ENCODE results near the gene FSTL4.

The FSTL4 gene

DNA sequence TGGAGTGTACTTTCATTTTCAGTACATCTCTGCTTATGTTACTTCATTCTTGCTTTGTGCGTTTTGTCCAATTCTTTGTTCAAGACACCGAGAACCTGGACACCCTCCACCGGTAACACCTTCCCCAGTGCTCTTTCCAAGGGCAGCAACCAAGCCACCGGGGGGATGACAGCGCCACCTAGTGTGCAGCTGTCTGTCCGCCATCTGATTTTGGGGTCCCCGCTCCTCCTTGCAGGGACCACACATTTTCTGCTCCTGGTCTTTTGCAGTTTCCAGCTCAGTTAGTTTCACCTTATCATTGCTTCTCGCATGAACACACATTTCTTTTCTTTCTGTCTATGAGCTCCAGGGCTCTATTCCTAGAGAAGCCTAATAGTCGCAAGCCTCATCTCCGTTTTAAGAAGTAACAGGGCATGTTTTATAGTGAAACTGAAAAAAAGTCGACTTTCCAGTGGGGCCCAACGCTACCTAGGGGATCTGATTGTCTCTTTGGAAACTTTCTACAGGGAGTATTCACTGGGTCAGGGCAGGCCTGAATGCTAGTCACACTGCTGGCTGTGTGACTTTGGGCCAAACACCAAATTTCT lies 152.1 kb downstream of the FSTL4 start:
- ATAC-seq, result peak; percentile 37; the same call in 2 of the 3 replicates
- TF ChIP-seq ZNF70 (CRISPR knock-in tag; IDR thresholded peaks at IDR 0.05) (no peak), CSDC2 (CRISPR knock-in tag; IDR thresholded peaks at IDR 0.05) (no peak), ZNF565 (CRISPR knock-in tag; conservative IDR thresholded peaks at IDR 0.05; ENCODE audit: low read depth) (no peak), PPARA (CRISPR knock-in tag; IDR thresholded peaks at IDR 0.05; ENCODE audit: borderline replicate concordance) (no peak), ZNF8 (CRISPR knock-in tag; IDR thresholded peaks at IDR 0.05) (no peak), TOX (CRISPR knock-in tag; IDR thresholded peaks at IDR 0.05; ENCODE audit: borderline replicate concordance) (no peak), ARNTL (CRISPR knock-in tag; IDR thresholded peaks at IDR 0.05; ENCODE audit: borderline replicate concordance, low read depth) (no peak), TCF4 (CRISPR knock-in tag; IDR thresholded peaks at IDR 0.05; ENCODE audit: borderline replicate concordance) (no peak), GLIS3 (CRISPR knock-in tag; IDR thresholded peaks at IDR 0.05) (no peak), OSR1 (CRISPR knock-in tag; IDR thresholded peaks at IDR 0.05) (no peak), ISL1 (CRISPR knock-in tag; IDR thresholded peaks at IDR 0.05) (no peak), ESRRG (CRISPR knock-in tag; IDR thresholded peaks at IDR 0.05) (no peak), SNAI2 (CRISPR knock-in tag; IDR thresholded peaks at IDR 0.05) (no peak), RARB (CRISPR knock-in tag; IDR thresholded peaks at IDR 0.05) (no peak), ZFP3 (CRISPR knock-in tag; IDR thresholded peaks at IDR 0.05) (no peak), BACH2 (CRISPR knock-in tag; IDR thresholded peaks at IDR 0.05; ENCODE audit: borderline replicate concordance) (no peak), ZFP30 (CRISPR knock-in tag; IDR thresholded peaks at IDR 0.05) (no peak)
- TF ChIP-seq, protein P1, sequence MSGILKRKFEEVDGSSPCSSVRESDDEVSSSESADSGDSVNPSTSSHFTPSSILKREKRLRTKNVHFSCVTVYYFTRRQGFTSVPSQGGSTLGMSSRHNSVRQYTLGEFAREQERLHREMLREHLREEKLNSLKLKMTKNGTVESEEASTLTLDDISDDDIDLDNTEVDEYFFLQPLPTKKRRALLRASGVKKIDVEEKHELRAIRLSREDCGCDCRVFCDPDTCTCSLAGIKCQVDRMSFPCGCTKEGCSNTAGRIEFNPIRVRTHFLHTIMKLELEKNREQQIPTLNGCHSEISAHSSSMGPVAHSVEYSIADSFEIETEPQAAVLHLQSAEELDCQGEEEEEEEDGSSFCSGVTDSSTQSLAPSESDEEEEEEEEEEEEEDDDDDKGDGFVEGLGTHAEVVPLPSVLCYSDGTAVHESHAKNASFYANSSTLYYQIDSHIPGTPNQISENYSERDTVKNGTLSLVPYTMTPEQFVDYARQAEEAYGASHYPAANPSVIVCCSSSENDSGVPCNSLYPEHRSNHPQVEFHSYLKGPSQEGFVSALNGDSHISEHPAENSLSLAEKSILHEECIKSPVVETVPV (CRISPR knock-in tag; IDR thresholded peaks at IDR 0.05), result no peak
- TF ChIP-seq, protein P2, sequence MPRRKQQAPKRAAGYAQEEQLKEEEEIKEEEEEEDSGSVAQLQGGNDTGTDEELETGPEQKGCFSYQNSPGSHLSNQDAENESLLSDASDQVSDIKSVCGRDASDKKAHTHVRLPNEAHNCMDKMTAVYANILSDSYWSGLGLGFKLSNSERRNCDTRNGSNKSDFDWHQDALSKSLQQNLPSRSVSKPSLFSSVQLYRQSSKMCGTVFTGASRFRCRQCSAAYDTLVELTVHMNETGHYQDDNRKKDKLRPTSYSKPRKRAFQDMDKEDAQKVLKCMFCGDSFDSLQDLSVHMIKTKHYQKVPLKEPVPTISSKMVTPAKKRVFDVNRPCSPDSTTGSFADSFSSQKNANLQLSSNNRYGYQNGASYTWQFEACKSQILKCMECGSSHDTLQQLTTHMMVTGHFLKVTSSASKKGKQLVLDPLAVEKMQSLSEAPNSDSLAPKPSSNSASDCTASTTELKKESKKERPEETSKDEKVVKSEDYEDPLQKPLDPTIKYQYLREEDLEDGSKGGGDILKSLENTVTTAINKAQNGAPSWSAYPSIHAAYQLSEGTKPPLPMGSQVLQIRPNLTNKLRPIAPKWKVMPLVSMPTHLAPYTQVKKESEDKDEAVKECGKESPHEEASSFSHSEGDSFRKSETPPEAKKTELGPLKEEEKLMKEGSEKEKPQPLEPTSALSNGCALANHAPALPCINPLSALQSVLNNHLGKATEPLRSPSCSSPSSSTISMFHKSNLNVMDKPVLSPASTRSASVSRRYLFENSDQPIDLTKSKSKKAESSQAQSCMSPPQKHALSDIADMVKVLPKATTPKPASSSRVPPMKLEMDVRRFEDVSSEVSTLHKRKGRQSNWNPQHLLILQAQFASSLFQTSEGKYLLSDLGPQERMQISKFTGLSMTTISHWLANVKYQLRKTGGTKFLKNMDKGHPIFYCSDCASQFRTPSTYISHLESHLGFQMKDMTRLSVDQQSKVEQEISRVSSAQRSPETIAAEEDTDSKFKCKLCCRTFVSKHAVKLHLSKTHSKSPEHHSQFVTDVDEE (CRISPR knock-in tag; IDR thresholded peaks at IDR 0.05), result no peak
- TF ChIP-seq, protein P3, sequence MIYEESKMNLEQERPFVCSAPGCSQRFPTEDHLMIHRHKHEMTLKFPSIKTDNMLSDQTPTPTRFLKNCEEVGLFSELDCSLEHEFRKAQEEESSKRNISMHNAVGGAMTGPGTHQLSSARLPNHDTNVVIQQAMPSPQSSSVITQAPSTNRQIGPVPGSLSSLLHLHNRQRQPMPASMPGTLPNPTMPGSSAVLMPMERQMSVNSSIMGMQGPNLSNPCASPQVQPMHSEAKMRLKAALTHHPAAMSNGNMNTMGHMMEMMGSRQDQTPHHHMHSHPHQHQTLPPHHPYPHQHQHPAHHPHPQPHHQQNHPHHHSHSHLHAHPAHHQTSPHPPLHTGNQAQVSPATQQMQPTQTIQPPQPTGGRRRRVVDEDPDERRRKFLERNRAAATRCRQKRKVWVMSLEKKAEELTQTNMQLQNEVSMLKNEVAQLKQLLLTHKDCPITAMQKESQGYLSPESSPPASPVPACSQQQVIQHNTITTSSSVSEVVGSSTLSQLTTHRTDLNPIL (CRISPR knock-in tag; IDR thresholded peaks at IDR 0.05; ENCODE audit: low read depth), result no peak

DNA sequence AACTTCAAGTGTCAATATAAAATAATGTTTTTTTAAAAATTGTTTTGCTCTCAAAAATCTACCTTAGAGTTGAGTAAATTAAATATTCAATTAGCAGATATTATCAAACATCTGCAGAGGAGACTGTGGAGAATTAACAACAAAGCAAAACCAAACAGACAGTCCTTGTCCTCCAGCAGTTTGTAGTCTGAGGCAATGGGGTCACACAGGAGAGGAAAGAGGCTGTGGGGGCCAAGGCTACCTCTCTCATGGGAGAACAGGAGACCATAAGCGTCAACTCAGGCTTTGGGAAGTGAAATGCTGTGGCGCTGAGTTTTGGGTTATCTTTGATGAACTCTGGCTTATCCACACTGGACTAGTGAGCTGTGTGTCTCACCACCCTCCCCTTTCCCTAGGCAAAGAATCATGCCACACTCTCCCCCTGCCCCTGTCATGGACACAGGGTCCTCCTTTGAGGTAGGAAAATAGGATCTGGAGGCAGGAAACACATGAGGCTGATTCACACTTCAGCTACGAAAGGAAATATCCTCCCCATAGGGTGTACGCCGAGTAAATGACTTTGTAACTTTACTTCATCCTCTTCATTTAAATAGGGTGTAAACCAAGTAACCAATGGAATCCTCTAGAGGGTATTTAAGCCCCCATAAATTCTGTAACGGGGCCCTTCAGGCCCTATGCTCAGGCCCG lies 152.7 kb downstream of the FSTL4 start:
- no peak for ATAC-seq
- TF ChIP-seq ISL1 (CRISPR knock-in tag; IDR thresholded peaks at IDR 0.05), result no peak
- TF ChIP-seq TCF4 (CRISPR knock-in tag; IDR thresholded peaks at IDR 0.05; ENCODE audit: borderline replicate concordance), result peak; percentile 12; the same call in 1 of the 2 replicates
- no peak for TF ChIP-seq TOX (CRISPR knock-in tag; IDR thresholded peaks at IDR 0.05; ENCODE audit: borderline replicate concordance)

DNA sequence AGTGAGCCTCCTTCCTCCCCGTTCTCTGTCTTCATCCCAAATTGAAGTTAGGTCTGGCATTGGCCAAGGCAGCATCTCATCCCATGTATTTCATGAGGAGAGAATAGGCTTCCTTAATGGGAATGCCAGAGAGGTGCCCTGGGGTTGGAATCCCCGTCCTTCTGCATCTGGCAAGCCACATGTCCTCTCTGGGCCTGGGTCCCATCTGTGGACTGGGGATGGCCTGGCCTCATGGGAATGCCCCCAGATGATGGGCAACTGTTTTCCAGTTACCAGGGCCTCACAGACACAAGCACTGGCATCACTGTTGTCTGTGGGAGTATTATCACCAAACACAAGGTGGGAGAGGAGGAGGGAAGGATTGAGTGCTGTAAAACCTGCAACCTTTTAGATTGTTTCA lies 153.9 kb downstream of the FSTL4 start:
- TF ChIP-seq TOX (CRISPR knock-in tag; IDR thresholded peaks at IDR 0.05; ENCODE audit: borderline replicate concordance), result no peak
- TF ChIP-seq, protein P2 (CRISPR knock-in tag; IDR thresholded peaks at IDR 0.05), result 0 out of 2 replicates have a peak, but pooled peaks have one; percentile 17
- peak; percentile 23 for ATAC-seq
